Measurements from ENCODE around the gene SEMA4C. TPM values are rescaled to one million over a fixed set of nuclear protein-coding genes. Genes with fewer than 3 reads are reported as not detected.

Gene SEMA4C
- 39.1 and 103 TPM in 2 replicates for total RNA-seq (ENCODE audit: low replicate concordance)

- Mint-ChIP-seq H3K36me3 (peaks cover 4% of the 10 kb centered on the region), H3K4me3 (peak within 1 kb of the TSS; percentile 87), H3K4me1 (peaks cover 46% of the 10 kb centered on the region), H3K27ac (peak within 1 kb of the TSS; percentile 57), H3K9me3 (no peaks in the 10 kb centered on the region), H3K27me3 (ENCODE audit: insufficient read depth, low read depth) (peaks cover 14% of the 10 kb centered on the region)
- peak within 1 kb of the TSS; percentile 86 for H3K9ac ChIP-seq
- peak within 1 kb of the TSS; percentile 68 for H2AFZ ChIP-seq (replicated peaks)
- peak within 1 kb of the TSS; percentile 80 for H3K27ac ChIP-seq
- H3K36me3 ChIP-seq: no peaks in the 10 kb centered on the region
- DNase-seq (ENCODE audit: low spot score): peak; percentile 80
- H4K20me1 ChIP-seq (ENCODE audit: low read depth): peaks cover 32% of the 10 kb centered on the region
- peaks cover 60% of the 10 kb centered on the region for H3K79me2 ChIP-seq (ENCODE audit: low read depth)
- H3K27me3 ChIP-seq: no peaks in the 10 kb centered on the region
- peaks cover 21% of the 10 kb centered on the region for H3K4me1 ChIP-seq
- H3F3A ChIP-seq (ENCODE audit: low read depth): peaks cover 30% of the 10 kb centered on the region
- TF ChIP-seq CTCF (IDR thresholded peaks at IDR 0.05) (no peak), EZH2phosphoT487 (IDR thresholded peaks at IDR 0.05) (no peak), EZH2 (IDR thresholded peaks at IDR 0.05) (no peak)
- peak within 1 kb of the TSS; percentile 99 for H3K4me2 ChIP-seq
- H3K9me3 ChIP-seq (ENCODE audit: low read depth): no peaks in the 10 kb centered on the region
- H3K4me3 ChIP-seq: peak within 1 kb of the TSS; percentile 84
These were observed at the start of gene SEMA4C for GRCh38 chr2:96869822-96870625. Gene SEMA4C, minus strand, starts transcription at chr2:96870080. Its CDS starts 2,194 bp downstream, at chr2:96867886.

- Histone ChIP-seq H3K9ac (no peak overlapping the region), H3K27ac (no peak overlapping the region), H3K4me1 (peaks cover 6% of the 10 kb centered on the region), H3K36me3 (no peaks in the 10 kb centered on the region), H3K27me3 (no peaks in the 10 kb centered on the region), H3F3A (ENCODE audit: low read depth) (peaks cover 6% of the 10 kb centered on the region), H2AFZ (replicated peaks) (no peak overlapping the region), H3K79me2 (ENCODE audit: low read depth) (no peaks in the 10 kb centered on the region), H3K4me3 (no peak overlapping the region), H4K20me1 (ENCODE audit: low read depth) (no peaks in the 10 kb centered on the region), H3K4me2 (no peak overlapping the region), H3K9me3 (ENCODE audit: low read depth) (no peaks in the 10 kb centered on the region)
- Mint-ChIP-seq H3K27ac (peak overlapping the region; percentile 29), H3K4me3 (no peak overlapping the region), H3K27me3 (ENCODE audit: insufficient read depth, low read depth) (peaks cover 9% of the 10 kb centered on the region), H3K9me3 (peaks cover 15% of the 10 kb centered on the region), H3K4me1 (peaks cover 7% of the 10 kb centered on the region), H3K36me3 (no peaks in the 10 kb centered on the region)
- no peak for DNase-seq (ENCODE audit: low spot score)
- no peak for TF ChIP-seq EZH2 (IDR thresholded peaks at IDR 0.05)
- TF ChIP-seq EZH2phosphoT487 (IDR thresholded peaks at IDR 0.05): no peak
- no peak for TF ChIP-seq CTCF (IDR thresholded peaks at IDR 0.05)
These were observed 49.1 kb upstream of the SEMA4C start for GRCh38 chr2:96918754-96919550.

GRCh38 chr2:96918092-96918753 is 48.3 kb upstream of the SEMA4C start:
- TF ChIP-seq EZH2phosphoT487 (IDR thresholded peaks at IDR 0.05): no peak
- no peak for TF ChIP-seq EZH2 (IDR thresholded peaks at IDR 0.05)
- no peak for TF ChIP-seq CTCF (IDR thresholded peaks at IDR 0.05)
- Histone ChIP-seq H3K4me1 (peaks cover 6% of the 10 kb centered on the region), H3K27ac (no peak overlapping the region), H2AFZ (replicated peaks) (no peak overlapping the region), H3K36me3 (no peaks in the 10 kb centered on the region), H4K20me1 (ENCODE audit: low read depth) (no peaks in the 10 kb centered on the region), H3K4me3 (no peak overlapping the region), H3K79me2 (ENCODE audit: low read depth) (no peaks in the 10 kb centered on the region), H3K9me3 (ENCODE audit: low read depth) (no peaks in the 10 kb centered on the region), H3F3A (ENCODE audit: low read depth) (peaks cover 6% of the 10 kb centered on the region), H3K9ac (no peak overlapping the region), H3K27me3 (no peaks in the 10 kb centered on the region), H3K4me2 (no peak overlapping the region)
- Mint-ChIP-seq H3K27me3 (ENCODE audit: insufficient read depth, low read depth) (peaks cover 7% of the 10 kb centered on the region), H3K4me1 (peaks cover 7% of the 10 kb centered on the region), H3K4me3 (no peak overlapping the region), H3K9me3 (peaks cover 15% of the 10 kb centered on the region), H3K36me3 (no peaks in the 10 kb centered on the region), H3K27ac (peak overlapping the region; percentile 29)
- no peak for DNase-seq (ENCODE audit: low spot score)

All from neural progenitor cell (in vitro differentiated cells).